G401.6 (cell line): ENCODE results near the gene EFCAB13.
A peak's percentile ranks its signal among the peaks of the same experiment; 100 is the strongest.

Experiments
- FAIRE-seq: peaks from 2 replicates; lab custom pipeline; 2012; peaks lifted over from hg19 to GRCh38; lab: Jason Lieb, UNC

EFCAB13 gene

GRCh38 chr17:47295037-47295873 lies 28.5 kb upstream of the EFCAB13 start:
- no peak for FAIRE-seq

GRCh38 chr17:47295874-47296255 lies 27.9 kb upstream of the EFCAB13 start:
- FAIRE-seq, result no peak

GRCh38 chr17:47297661-47298400 lies 25.9 kb upstream of the EFCAB13 start:
- no peak for FAIRE-seq

- no peak for FAIRE-seq
These were observed 25.0 kb upstream of the EFCAB13 start for GRCh38 chr17:47298712-47299111.

GRCh38 chr17:47299239-47299910 lies 24.4 kb upstream of the EFCAB13 start:
- no peak for FAIRE-seq

DNA sequence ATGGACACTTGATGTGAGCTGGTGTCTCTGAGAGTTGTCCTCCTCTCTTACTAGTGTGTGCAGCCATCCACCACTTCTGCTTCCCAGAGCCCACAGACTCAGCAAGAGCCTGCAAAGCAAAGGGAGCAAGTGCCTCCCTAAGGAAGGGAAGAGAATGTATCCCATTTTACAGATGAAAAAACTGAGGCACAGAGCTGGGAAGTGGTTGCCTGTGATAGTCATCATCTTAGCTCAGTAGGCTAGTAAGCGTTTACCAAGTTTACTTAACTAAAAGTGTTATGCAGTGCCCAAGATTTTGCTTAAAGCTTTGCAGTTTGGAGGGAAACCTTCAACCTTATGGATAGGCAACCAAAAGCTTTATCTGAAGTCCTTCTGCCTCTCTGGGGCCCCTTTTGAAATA lies 23.0 kb upstream of the EFCAB13 start:
- no peak for FAIRE-seq

DNA sequence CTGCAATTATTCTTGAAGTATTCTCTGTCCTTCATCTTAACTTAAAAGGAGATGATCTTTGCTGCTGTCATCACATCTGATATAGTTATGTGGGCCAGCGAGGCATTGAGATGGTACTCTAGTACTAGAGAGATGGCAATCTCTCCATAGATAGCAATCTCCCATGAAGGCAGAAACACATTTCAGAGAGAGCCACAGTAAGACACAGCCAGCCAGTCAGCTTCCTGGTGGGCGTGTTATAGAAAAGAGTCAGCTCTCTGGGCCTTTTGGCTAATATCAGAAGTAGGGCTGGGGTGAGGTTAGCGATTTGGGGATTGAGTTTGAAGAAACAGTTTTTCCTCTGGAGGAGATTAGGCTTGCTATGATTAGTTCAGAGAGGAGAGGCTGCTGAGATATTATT lies 22.6 kb upstream of the EFCAB13 start:
- no peak for FAIRE-seq

- no peak for FAIRE-seq
These were observed 21.9 kb upstream of the EFCAB13 start for GRCh38 chr17:47301831-47302230.

GRCh38 chr17:47304186-47304585 lies 19.6 kb upstream of the EFCAB13 start:
- no peak for FAIRE-seq

DNA sequence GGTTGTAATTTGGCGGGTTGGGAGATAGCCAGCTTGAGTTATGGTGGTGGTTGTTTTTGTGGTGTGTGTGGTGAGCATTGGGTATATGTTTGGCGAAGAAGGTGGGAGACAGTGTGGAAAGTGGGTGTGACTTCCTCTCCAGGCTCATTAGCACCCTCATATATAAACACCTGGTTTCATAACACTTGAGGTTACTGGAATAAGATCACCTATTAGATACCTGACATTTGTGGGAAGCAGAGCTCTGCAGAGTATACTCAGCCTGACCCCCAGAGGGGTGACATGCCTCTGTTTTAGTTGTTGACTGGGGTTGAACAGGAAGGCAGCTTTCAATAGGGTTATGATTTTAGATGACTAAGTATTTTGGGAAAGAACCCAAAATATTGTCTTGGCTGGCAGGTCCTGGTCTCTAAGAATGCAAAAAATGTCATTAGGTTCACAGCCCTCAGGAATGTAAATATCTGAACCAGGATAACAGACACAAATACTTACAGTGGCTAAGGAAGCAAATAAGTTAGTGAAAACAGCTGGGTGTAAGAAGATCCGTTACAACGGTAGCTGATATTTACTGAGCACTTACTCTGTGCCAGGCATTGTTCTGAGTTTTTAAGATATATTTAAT lies 18.3 kb upstream of the EFCAB13 start:
- FAIRE-seq, result no peak

GRCh38 chr17:47310186-47310733 lies 13.5 kb upstream of the EFCAB13 start:
- no peak for FAIRE-seq

DNA sequence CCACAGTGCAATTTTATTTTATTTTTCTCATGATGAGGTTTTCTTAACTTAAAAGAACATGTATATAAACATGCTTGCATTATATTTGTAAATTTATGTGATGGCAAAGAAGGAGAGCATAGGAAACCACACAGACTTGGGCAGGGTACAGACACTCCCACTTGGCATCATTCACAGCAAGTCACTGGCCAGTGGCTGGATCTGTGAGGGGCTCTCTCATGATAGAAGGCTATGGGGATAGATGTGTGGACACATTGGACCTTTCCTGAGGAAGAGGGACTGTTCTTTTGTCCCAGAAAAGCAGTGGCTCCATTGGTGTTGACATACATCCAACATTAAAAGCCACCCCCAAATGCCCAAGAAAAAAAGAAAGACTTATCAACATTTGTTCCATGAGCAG lies 12.3 kb upstream of the EFCAB13 start:
- FAIRE-seq, result no peak

- FAIRE-seq, result peak; percentile 96
These were observed 8.1 kb upstream of the EFCAB13 start for GRCh38 chr17:47315451-47316266.

GRCh38 chr17:47316311-47316710 lies 7.4 kb upstream of the EFCAB13 start:
- no peak for FAIRE-seq

GRCh38 chr17:47317119-47317518 lies 6.6 kb upstream of the EFCAB13 start:
- FAIRE-seq, result no peak

DNA sequence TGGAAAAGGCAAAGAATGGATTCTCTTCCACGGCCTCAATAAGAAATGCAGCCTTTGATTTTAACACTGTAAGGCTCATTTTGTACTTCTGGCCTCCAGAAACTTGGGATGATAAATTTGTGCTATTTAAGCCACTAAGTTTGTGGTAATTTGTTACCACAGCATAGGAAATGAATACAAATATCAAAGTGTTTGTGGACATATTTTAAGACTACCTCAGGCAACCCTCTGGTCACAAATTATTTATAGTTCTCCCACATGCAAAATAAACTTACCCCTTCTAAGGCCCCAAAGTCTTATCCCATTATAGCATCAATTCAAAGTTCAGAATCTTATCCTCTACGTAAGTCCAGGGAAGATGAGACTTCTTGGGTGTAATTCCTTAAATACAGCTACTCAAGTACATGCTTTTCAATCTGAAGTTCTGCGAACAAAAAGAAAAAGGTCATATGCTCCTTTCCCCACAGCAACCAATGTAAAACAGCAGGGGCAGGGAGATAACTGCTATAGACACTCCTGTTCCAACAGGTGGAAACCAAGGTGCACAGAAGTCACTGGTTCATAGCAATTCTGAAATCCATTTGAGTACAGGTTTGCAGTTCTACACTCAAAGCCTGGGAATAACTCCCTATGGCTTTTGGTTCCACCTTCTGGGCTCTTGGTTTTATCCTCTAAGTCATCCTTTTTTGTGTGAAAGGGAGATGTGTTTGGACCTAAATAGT lies 5.4 kb upstream of the EFCAB13 start:
- no peak for FAIRE-seq

- no peak for FAIRE-seq
These were observed 2.8 kb upstream of the EFCAB13 start for GRCh38 chr17:47320879-47321502.

- no peak for FAIRE-seq
These were observed 667 bp downstream of the EFCAB13 start for GRCh38 chr17:47324224-47325020.

DNA sequence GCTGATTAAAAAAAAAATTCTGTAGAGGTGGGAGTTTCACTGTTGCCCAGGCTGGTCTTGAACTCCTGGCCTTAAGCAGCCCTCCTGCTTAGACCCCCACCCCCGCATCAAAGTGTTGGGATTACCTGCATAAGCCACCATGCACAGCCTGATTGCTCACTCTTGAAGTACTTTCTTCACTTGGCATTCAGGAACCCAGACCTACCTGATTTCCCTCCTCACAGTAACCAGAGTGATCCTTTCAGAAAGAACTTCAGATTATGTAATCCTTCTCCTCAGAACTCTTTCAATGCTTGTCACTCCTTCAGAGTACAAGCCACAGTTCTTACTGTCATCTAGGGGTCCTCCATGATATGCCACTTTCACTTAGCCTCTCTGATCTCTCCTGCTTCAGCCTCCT lies 1.4 kb downstream of the EFCAB13 start:
- no peak for FAIRE-seq

GRCh38 chr17:47330548-47330947 lies 6.8 kb downstream of the EFCAB13 start:
- no peak for FAIRE-seq
